Right kidney (tissue), 1 donor: Measurements from ENCODE around the gene MAP2K3.

Experiments used
- DNase-seq: peaks from one replicate; pipeline ENCODE4 v3.0.0-alpha.2; 2016

Gene MAP2K3

DNA sequence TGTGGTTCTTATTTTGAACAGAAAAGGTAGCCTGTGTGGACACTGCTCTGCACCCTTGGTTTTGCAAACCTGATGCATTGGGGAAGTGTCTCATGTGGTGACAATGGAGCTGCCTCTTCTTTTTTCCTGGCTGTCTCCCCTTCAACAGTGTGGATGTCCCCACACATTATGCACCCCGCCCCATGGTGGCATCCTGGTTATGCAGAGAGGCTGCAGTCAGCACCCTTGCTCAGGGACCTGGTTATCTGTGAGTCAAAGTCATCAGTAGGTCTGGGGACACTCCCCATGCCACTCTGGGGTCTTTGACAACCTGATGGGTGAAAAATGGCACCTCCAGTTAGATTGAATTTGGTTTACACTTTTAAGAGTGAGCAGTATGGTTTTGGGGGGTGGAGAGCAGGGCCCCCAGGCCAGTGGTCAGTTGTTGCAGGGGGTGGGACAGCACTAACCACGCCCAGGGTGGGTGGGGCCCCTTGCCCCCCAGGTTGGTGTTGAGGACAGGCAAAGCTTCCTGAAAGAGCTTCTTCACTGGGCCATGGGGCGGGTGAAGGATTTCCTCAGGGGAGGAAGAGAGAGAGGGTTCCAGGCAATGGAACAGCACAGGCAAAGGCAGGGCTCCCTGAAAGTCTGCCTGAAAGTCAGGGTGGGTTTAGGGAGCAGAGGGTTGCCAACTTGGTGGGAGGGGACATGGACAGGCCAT is 67.0 kb downstream of the MAP2K3 start:
- no peak for DNase-seq

GRCh38 chr17:21352221-21352980 is 67.9 kb downstream of the MAP2K3 start:
- no peak for DNase-seq

- DNase-seq, result no peak
Observed at GRCh38 chr17:21352981-21353265, 68.4 kb downstream of the MAP2K3 start.

- no peak for DNase-seq
Observed at GRCh38 chr17:21353326-21354010, 69.0 kb downstream of the MAP2K3 start.

DNA sequence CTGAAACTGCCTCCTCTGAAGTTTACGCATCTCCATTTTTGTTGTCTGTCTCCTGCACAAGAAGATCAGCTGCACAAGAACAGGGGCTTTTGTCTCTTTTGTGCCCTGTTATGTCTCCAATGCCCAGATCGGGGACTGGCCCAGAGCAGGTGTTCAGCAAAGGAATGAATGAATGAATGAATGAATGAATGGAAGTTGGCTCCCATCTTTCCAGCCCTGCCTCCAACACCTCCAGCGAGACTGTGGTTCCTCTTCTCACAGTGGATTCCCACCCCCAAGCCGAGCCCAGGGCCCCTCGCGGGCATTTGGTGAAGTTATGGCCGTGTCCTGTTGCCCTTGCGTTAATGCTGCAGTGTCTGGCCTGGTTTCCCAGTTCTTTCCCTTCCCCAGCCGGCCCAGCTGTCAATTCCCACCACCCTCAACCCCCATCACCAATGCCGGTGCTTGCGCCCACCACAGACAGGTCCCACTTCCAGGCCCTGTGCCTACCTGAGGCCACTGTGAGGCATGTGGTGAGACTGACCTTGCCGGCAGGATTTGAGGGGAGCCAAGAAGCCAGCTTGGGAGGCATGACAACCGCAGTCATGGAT is 70.4 kb downstream of the MAP2K3 start:
- no peak for DNase-seq

GRCh38 chr17:21355586-21355985 is 71.1 kb downstream of the MAP2K3 start:
- no peak for DNase-seq

- DNase-seq, result no peak
Observed at GRCh38 chr17:21356537-21357127, 72.1 kb downstream of the MAP2K3 start.

- DNase-seq, result no peak
Observed at GRCh38 chr17:21357281-21357680, 72.8 kb downstream of the MAP2K3 start.

DNA sequence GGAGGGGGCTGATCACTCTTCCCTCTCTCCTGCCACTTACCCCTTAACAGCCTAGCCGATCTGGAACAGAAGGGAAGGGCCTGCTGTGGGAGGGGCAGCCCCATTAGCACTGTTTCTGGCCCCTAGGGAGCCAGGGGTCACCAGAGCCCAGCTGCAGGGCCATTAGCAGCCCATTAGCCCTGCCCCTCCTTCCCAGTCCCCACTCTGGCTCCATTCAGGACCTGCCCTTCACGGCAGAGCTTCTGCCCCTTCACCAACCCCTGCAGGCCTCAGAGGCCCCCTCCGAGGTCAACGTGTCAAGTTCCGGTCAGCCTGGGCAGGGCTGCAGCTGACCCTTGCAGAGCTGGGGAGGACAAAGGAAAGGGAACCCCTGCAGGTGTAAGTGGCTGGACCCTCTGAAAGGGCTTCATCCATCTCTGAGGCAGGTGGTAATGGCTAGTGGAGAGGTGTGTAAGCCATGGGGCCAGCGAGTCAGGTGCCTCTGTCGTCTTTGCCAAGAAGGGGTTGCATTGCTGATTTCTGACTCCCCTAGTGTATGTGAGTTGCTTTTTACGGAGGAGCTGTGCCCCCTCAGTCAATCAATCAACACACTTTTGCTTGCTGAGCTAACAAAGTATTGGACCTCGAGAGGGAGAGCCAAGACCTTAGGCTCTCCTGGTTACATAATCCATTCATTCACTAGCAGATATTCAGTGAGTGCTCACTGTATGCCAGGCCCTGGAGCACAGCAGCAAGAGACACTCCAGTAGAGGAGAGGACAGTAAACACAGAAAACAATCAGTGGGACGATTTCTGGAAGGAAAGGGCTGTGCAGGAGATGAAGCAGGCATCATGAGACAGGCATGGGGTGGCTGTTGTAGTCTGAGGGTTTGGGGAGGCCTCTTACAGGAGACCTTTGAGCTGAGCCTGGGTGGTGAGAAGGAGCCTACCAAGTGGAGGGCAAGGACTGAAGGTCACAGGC is 73.5 kb downstream of the MAP2K3 start:
- no peak for DNase-seq

GRCh38 chr17:21358682-21359482 is 74.4 kb downstream of the MAP2K3 start:
- DNase-seq, result no peak

- DNase-seq, result no peak
Observed at GRCh38 chr17:21359483-21359840, 75.0 kb downstream of the MAP2K3 start.

DNA sequence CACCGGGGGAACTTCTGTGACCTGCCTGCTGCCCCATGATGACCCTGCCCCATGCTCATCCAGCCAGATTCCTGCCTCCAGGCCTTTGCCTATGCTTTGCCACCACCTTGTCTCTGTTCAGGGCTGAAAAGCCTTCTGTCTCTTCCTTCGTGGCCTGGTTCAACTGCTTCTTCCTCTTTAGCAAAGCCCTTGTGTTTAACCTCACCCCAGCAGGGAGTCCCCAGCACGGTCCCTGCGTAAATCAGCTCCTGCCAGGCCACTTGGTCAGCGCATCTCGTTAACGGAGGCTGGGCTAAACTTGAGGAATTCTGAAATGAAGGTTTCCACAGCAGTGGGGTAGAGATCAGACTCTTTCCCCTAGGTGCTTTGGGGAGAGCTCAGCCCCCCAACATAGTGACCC is 75.5 kb downstream of the MAP2K3 start:
- DNase-seq, result no peak

DNA sequence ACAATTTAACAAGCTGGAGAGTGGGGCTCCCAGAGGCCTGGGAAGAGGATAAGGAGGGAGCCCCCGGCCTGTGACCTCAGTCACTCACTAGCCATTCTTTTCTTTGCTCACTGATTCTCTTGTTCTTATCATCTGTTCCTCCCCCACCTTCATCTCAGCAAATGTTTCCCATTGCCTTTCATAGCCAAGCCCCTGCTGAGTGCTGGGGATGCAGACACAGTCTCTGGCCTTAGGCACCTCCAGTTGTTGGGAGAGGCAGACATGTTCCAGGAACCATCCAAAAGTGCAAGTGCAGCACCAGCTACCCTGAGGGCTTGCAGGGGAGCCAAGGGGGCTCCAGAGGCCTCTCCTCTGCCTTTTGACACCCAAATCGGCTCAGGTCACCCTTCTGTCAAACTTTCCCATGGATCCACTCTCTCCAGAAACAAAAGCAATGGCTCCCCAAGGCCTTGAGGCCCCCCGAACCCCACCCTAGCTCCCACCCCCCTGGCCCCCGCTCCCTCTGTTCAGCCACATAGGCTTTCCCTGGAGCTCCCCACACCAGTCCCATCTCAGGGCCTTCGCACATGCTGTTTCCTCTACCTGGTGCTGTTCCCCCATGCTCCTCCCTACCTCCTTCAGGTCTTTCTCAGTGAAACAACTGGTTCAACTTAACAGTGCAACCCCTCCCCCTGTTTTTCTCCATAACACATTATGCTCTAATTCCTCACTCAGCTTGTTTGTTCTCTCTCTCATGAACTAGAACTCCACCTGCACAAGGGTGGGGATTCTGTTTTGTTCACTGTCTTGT is 76.7 kb downstream of the MAP2K3 start:
- DNase-seq, result no peak

GRCh38 chr17:21362331-21362931 is 77.9 kb downstream of the MAP2K3 start:
- DNase-seq, result no peak

DNA sequence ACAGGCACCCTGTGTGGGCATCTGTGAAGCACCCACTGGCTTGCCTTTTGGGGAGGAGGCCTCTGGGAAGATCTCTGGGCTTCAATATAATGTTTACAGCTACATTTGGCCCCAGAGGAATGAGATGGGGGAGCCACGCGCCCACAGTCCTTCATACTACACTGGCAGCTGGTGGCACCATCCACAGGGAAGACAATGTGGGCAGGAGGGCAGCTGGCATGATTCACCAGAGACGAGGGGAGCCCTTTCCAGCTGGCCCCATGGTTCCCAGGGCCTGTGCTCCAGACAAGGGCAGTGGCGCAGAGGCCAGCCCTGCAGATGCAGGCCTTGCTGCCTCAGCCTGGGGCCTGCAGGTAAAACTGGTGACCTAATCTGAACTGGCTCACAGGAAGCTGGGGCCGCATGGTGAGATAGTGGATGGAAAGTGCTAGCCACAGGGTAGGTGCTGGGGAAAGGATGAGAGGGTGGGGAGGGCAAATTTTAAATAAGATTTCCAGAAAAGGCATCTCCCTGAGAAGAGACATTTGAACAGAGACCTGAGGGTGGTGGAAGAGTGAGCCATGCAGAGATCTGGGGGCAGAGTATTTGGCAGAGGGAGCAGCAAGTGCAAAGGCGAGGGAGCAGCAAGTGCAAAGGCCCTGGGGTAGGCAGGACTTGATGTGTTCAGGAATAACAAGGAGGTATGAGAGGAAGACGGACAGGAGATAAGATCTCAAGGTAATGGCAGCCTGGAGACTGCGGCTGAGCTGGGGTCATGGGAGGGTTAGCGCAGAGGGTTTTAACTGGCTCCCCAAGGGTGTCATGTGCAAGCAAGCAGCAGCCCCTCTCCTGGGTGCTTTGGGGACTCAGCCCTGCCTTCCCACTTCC is 79.5 kb downstream of the MAP2K3 start:
- no peak for DNase-seq
